HepG2 (cell line): ENCODE results near the gene PLD1. TPM values are rescaled to one million over a fixed set of nuclear protein-coding genes. Genes with fewer than 3 reads are reported as not detected.

Source experiments
- ATAC-seq: fragments of 200-7000 bp; cut with Tn5 transposase; 3 replicates; pipeline ENCODE4 v1.9.1; 2020; ENCODE audit warnings: mild to moderate bottlenecking, moderate library complexity
- BruUV-seq: library from RNA; stranded (reverse); fragments of 400-500 nt; replicated peaks from 2 replicates; lab custom pipeline; 2021; lab: Mats Ljungman, UMichigan
- CTCF ChIA-PET: fragments of 300-600 bp; formaldehyde crosslinking; extraction: SDS; loops from one replicate; lab custom pipeline; 2021; ENCODE audit warnings: low total read pairs, inconsistent platforms, low intra/inter-chr PET ratio; lab: Yijun Ruan, JAX
- POLR2A ChIA-PET: fragments of 350-600 bp; sonication (Branson Sonifier 250); formaldehyde crosslinking; loops from one replicate; lab custom pipeline; 2020; ENCODE audit warnings: antibody characterized with exemption, inconsistent platforms; lab: Yijun Ruan, JAX
- DNase-seq: peaks from one replicate; pipeline ENCODE4 v3.0.0-alpha.2; 2015; ENCODE audit warnings: low spot score
- FAIRE-seq: peaks from 3 replicates; lab custom pipeline; 2011; peaks lifted over from hg19 to GRCh38; lab: Jason Lieb, UNC
- H2AFZ ChIP-seq: one replicate; pipeline ENCODE4 v1.6.1; 2011; ENCODE audit warnings: low read length, inconsistent platforms
- H3K27ac ChIP-seq: fragments of 300-600 bp; 3 replicates; pipeline ENCODE4 v1.8.0; 2011; ENCODE audit warnings: mixed run types, mild to moderate bottlenecking, mixed read lengths, low read length, inconsistent platforms; ENCODE audit not compliant: insufficient read depth; ENCODE audit errors: extremely low read length
- H3K27me3 ChIP-seq, 2 experiments: fragments of 200-600 bp in 1 of 2; 2 replicates in 1 of 2; 3 replicates in 1 of 2; pipeline versions ENCODE4 v1.6.0 to v1.8.0; 2011; ENCODE audit warnings: low read length in 2 of 2, mild to moderate bottlenecking in 2 of 2, moderate library complexity in 2 of 2, inconsistent platforms in 1 of 2; ENCODE audit not compliant: insufficient read depth in 2 of 2, control insufficient read depth in 1 of 2
- H3K36me3 ChIP-seq, 2 experiments: fragments of 200-600 bp in 1 of 2; replicated peaks in 1 of 2; 2 replicates in 1 of 2; 3 replicates in 1 of 2; pipeline versions ENCODE4 v1.5.1 to v1.8.0; 2011; ENCODE audit warnings: low read length in 2 of 2, inconsistent platforms in 1 of 2; ENCODE audit not compliant: insufficient read depth in 2 of 2, control insufficient read depth in 1 of 2
- H3K4me1 ChIP-seq: 2 replicates; pipeline ENCODE4 v1.5.1; 2012; ENCODE audit warnings: low read length, inconsistent platforms; ENCODE audit not compliant: insufficient read depth
- H3K4me2 ChIP-seq: 2 replicates; pipeline ENCODE4 v1.6.0; 2011; ENCODE audit warnings: low read depth, low read length, inconsistent platforms
- H3K4me3 ChIP-seq, 3 experiments: fragments of 200-600 bp in 1 of 3; sonication (generic), shearing (Covaris generic) in 1 of 3; replicated peaks in 1 of 3; 2 replicates each; pipeline ENCODE4 v1.5.1; 2011 to 2016; ENCODE audit warnings: low read length in 3 of 3, inconsistent platforms in 2 of 3, low read depth in 2 of 3, mild to moderate bottlenecking in 2 of 3, control low read depth in 1 of 3, mixed read lengths in 1 of 3; ENCODE audit not compliant: insufficient read depth in 1 of 3
- H3K79me2 ChIP-seq: one replicate; pipeline ENCODE4 v1.6.1; 2011; ENCODE audit warnings: low read length, inconsistent platforms; ENCODE audit not compliant: insufficient read depth
- H3K9ac ChIP-seq: 2 replicates; pipeline ENCODE4 v1.6.0; 2011; ENCODE audit warnings: mild to moderate bottlenecking, low read depth, low read length, inconsistent platforms; ENCODE audit not compliant: insufficient read depth
- H3K9me3 ChIP-seq: 2 replicates; pipeline ENCODE4 v1.5.1; 2012; ENCODE audit warnings: mild to moderate bottlenecking, low read length
- H4K20me1 ChIP-seq: 2 replicates; pipeline ENCODE4 v1.6.0; 2011; ENCODE audit warnings: inconsistent platforms, mild to moderate bottlenecking, low read length, moderate library complexity; ENCODE audit not compliant: insufficient read depth
- FOXA1 ChIP-seq, 2 experiments: fragments of 450-650 bp in 1 of 2; sonication (generic) in 1 of 2; formaldehyde crosslinking in 1 of 2; IDR thresholded peaks; 2 replicates each; pipeline versions ENCODE4 v1.4.0 to v1.6.1; 2016 to 2020; ENCODE audit warnings: missing genetic modification reagents in 1 of 2
- HINFP ChIP-seq: sonication (generic); formaldehyde crosslinking; IDR thresholded peaks from 2 replicates; pipeline ENCODE4 v1.4.0; 2020; ENCODE audit warnings: low read depth, mild to moderate bottlenecking, missing genetic modification reagents
- HMGXB3 ChIP-seq: sonication (generic); formaldehyde crosslinking; IDR thresholded peaks from 2 replicates; pipeline ENCODE4 v1.4.0; 2020; ENCODE audit warnings: missing genetic modification reagents, borderline replicate concordance
- MAFF ChIP-seq: IDR thresholded peaks from 2 replicates; pipeline ENCODE4 v1.6.1; 2011; ENCODE audit warnings: low read depth, low read length, improper control_type of control experiment
- SIN3B ChIP-seq: fragments of 150-350 bp; IDR thresholded peaks from 2 replicates; pipeline ENCODE4 v1.6.1; 2014; ENCODE audit warnings: low read length
- TEAD3 ChIP-seq: optimal IDR thresholded peaks from 2 replicates; pipeline ENCODE3; 2016; ENCODE audit warnings: borderline replicate concordance
- U2AF1 ChIP-seq: fragments of 200-400 bp; formaldehyde crosslinking; optimal IDR thresholded peaks from 2 replicates; pipeline ENCODE3; 2017; ENCODE audit warnings: mild to moderate bottlenecking, low read depth, low read length
- ZNF235 ChIP-seq: sonication (generic); formaldehyde crosslinking; IDR thresholded peaks from 2 replicates; pipeline ENCODE4 v1.8.1; 2023; ENCODE audit warnings: mild to moderate bottlenecking, missing genetic modification reagents, borderline replicate concordance
- ZNF281 ChIP-seq: sonication (generic); formaldehyde crosslinking; IDR thresholded peaks from 2 replicates; pipeline ENCODE4 v1.4.0; 2020; ENCODE audit warnings: missing genetic modification reagents, borderline replicate concordance
- ZNF414 ChIP-seq: sonication (generic); formaldehyde crosslinking; IDR thresholded peaks from 2 replicates; pipeline ENCODE4 v1.5.0; 2020; ENCODE audit warnings: missing genetic modification reagents
- ZNF501 ChIP-seq: sonication (generic); formaldehyde crosslinking; IDR thresholded peaks from 2 replicates; pipeline ENCODE4 v1.5.1; 2020; ENCODE audit warnings: mild to moderate bottlenecking, moderate library complexity, missing genetic modification reagents
- ZNF781 ChIP-seq: sonication (generic); formaldehyde crosslinking; IDR thresholded peaks from 2 replicates; pipeline ENCODE4 v1.5.1; 2020; ENCODE audit warnings: borderline replicate concordance, mild to moderate bottlenecking, missing genetic modification reagents; ENCODE audit errors: not compliant biosample characterization
- WGBS: methylation state at CpG from one replicate; pipeline ENCODE4 v1.1.6; 2017; ENCODE audit warnings: low lambda C conversion rate; 5-methylcytosine and 5-hydroxymethylcytosine counted together
- in situ Hi-C: cut with HindIII; loops from 2 replicates; pipeline ENCODE4 v1.10.0; 2017; ENCODE audit warnings: low pct_unique_long_range_greater_than_20kb; ENCODE audit not compliant: extremely low pct_ligation_motif_present
- intact Hi-C: fragments of 100-400 bp; cut with micrococcal nuclease; formaldehyde crosslinking; loops from one replicate; pipeline ENCODE4 v1.10.0; 2022; ENCODE audit not compliant: unreplicated experiment
- polyA plus RNA-seq, 8 experiments: library from polyadenylated mRNA; depleted of rRNA in 3 of 8; stranded (reverse) in 7 of 8; unstranded in 1 of 8; fragments of >200 nt; fragmentation: Illumina TruSeq in 4 of 8; extraction: Trizol in 4 of 8; gene quantifications; 2 replicates each; pipeline versions ENCODE4 v1.2.1 to v1.2.3, GENCODE V29; 2011 to 2016; ENCODE audit warnings: low read depth in 4 of 8, missing spikeins in 1 of 8, mixed read lengths in 1 of 8; ENCODE audit not compliant: insufficient read depth in 1 of 8
- total RNA-seq, 5 experiments: library from RNA; depleted of rRNA; stranded (reverse); fragments of >200 nt; fragmentation: Illumina TruSeq; extraction: Trizol; gene quantifications; 2 replicates each; pipeline ENCODE4 v1.2.3, GENCODE V29; 2016; ENCODE audit warnings: low read depth in 1 of 5

The PLD1 gene
- total and polyA plus RNA-seq, 2 of the 13 experiments (the other 11 are each of a cell fraction or from before 2014, with no cell fraction given) = 27.1 to 59.4 TPM

- Histone ChIP-seq H4K20me1 (0 out of 2 replicates have a peak, but pooled peaks cover 2% of the 10 kb centered on the region), H3K9ac (no peak overlapping the region), H3K79me2 (peaks cover 2% of the 10 kb centered on the region), H3K4me3 (no peak overlapping the region), H2AFZ (no peak overlapping the region), H3K9me3 (no peaks in the 10 kb centered on the region), H3K36me3 (peaks cover 7 to 28% of the 10 kb centered on the region in 2 experiments), H3K27ac (no peak overlapping the region), H3K27me3 (no peaks in the 10 kb centered on the region), H3K4me1 (peaks cover 53% of the 10 kb centered on the region), H3K4me2 (no peak overlapping the region)
- 94% methylated on average over 1 of the region's 1 CpG for WGBS
- no peak for DNase-seq
- intact Hi-C loops = no loop called here
- POLR2A ChIA-PET = no interaction called here
- FAIRE-seq = no peak
- BruUV-seq = no TSS peak
- in situ Hi-C loops = no loop called here
- ATAC-seq = no peak
- CTCF ChIA-PET = no interaction called here
- TF ChIP-seq MAFF (no peak), ZNF281 (no peak), TEAD3 (CRISPR knock-in tag) (no peak), ZNF235 (CRISPR knock-in tag) (no peak), FOXA1 (IDR thresholded peaks at IDR 0.05) (no peak), FOXA1 (CRISPR knock-in tag; IDR thresholded peaks at IDR 0.05) (no peak), HINFP (CRISPR knock-in tag) (no peak), ZNF414 (no peak), SIN3B (no peak), ZNF781 (CRISPR knock-in tag) (no peak), ZNF501 (CRISPR knock-in tag) (no peak), U2AF1 (no peak), HMGXB3 (CRISPR knock-in tag) (no peak)
Observed at GRCh38 chr3:171677706-171678105, 132.6 kb downstream of the PLD1 start.
